GM21515 (cell line): ENCODE data around the gene C22orf31.
"Not testable (repeated sequence)": the region's sequence is repeated elsewhere in the genome, so short reads cannot be mapped to it uniquely, and the experiment has no call there.

Experiments
- ATAC-seq: cut with Tn5 transposase; IDR thresholded peaks from one replicate; pipeline ENCODE4 v1.9.1; 2021; ENCODE audit not compliant: unreplicated experiment

Gene C22orf31

GRCh38 chr22:29061773-29062172, at the start of gene C22orf31:
Gene C22orf31 (minus strand): TSS chr22:29061831. CDS start chr22:29061792, 39 bp downstream.
- ATAC-seq: no peak

- ATAC-seq: no peak
Measured at GRCh38 chr22:29110946-29111345, 49.3 kb upstream of the C22orf31 start.

- ATAC-seq: no peak
Measured at GRCh38 chr22:29109822-29110221, 48.2 kb upstream of the C22orf31 start.

GRCh38 chr22:29108137-29108536, 46.5 kb upstream of the C22orf31 start:
- ATAC-seq: no peak

- ATAC-seq: no peak
Measured at GRCh38 chr22:29106839-29107238, 45.2 kb upstream of the C22orf31 start.

GRCh38 chr22:29105468-29105867, 43.8 kb upstream of the C22orf31 start:
- no peak for ATAC-seq

- ATAC-seq: no peak
Measured at GRCh38 chr22:29103121-29103520, 41.5 kb upstream of the C22orf31 start.

- ATAC-seq: no peak
Measured at GRCh38 chr22:29102300-29102699, 40.7 kb upstream of the C22orf31 start.

GRCh38 chr22:29098296-29098695, 36.7 kb upstream of the C22orf31 start:
- no peak for ATAC-seq

GRCh38 chr22:29096736-29097669, 35.4 kb upstream of the C22orf31 start:
- ATAC-seq: no peak

- ATAC-seq: no peak
Measured at GRCh38 chr22:29095459-29095858, 33.8 kb upstream of the C22orf31 start.

GRCh38 chr22:29093501-29094300, 32.1 kb upstream of the C22orf31 start:
- ATAC-seq: no peak

GRCh38 chr22:29093030-29093429, 31.4 kb upstream of the C22orf31 start:
- no peak for ATAC-seq

- no peak for ATAC-seq
Measured at GRCh38 chr22:29092243-29092642, 30.6 kb upstream of the C22orf31 start.

- ATAC-seq: no peak
Measured at GRCh38 chr22:29090039-29090438, 28.4 kb upstream of the C22orf31 start.

GRCh38 chr22:29089507-29089906, 27.9 kb upstream of the C22orf31 start:
- ATAC-seq: no peak

- no peak for ATAC-seq
Measured at GRCh38 chr22:29088809-29089208, 27.2 kb upstream of the C22orf31 start.

GRCh38 chr22:29087012-29087411, 25.4 kb upstream of the C22orf31 start:
- ATAC-seq: no peak

GRCh38 chr22:29083933-29084591, 22.4 kb upstream of the C22orf31 start:
- no peak for ATAC-seq

- ATAC-seq: not testable (repeated sequence)
Measured at GRCh38 chr22:29083576-29083932, 21.9 kb upstream of the C22orf31 start.

- ATAC-seq: no peak
Measured at GRCh38 chr22:29082826-29083545, 21.4 kb upstream of the C22orf31 start.
